Progenitor cell of endocrine pancreas (in vitro differentiated cells): ENCODE data around the gene MAIP1. TPM values are rescaled to one million over a fixed set of nuclear protein-coding genes. Genes with fewer than 3 reads are reported as not detected.

Experiments
- DNase-seq: peaks from one replicate; pipeline ENCODE4 v3.0.0; 2021; ENCODE audit warnings: low spot score; ENCODE audit not compliant: unreplicated experiment
- H3K27ac Mint-ChIP-seq: 2 replicates; pipeline ENCODE4 v1.8.0; 2021; ENCODE audit warnings: mild to moderate bottlenecking, moderate library complexity, mixed read lengths
- H3K27me3 Mint-ChIP-seq: 2 replicates; pipeline ENCODE4 v1.8.0; 2021; ENCODE audit warnings: mixed read lengths
- H3K36me3 Mint-ChIP-seq: 2 replicates; pipeline ENCODE4 v1.8.0; 2022; ENCODE audit warnings: mixed read lengths; ENCODE audit not compliant: insufficient read depth
- H3K4me1 Mint-ChIP-seq: 2 replicates; pipeline ENCODE4 v1.8.0; 2021; ENCODE audit warnings: low read depth, mixed read lengths
- H3K4me3 Mint-ChIP-seq: 2 replicates; pipeline ENCODE4 v1.8.0; 2021; ENCODE audit warnings: low read depth, mild to moderate bottlenecking, moderate library complexity, mixed read lengths
- H3K9me3 Mint-ChIP-seq: 2 replicates; pipeline ENCODE4 v1.8.0; 2021; ENCODE audit warnings: low read depth, mixed read lengths
- long read RNA-seq: library from polyadenylated mRNA; unstranded; transcript quantifications from one replicate; pipeline ENCODE4 v2.0.0, GENCODE V29; 2020
- total RNA-seq: library from RNA; stranded (reverse); gene quantifications from 2 replicates; pipeline ENCODE4 v1.2.1, GENCODE V29; 2021
- TF ChIP-seq, protein P1 (sequence below): fragments of 200-600 bp; sonication (generic); IDR thresholded peaks from one replicate; pipeline ENCODE4 v1.5.0; 2021; ENCODE audit warnings: antibody characterized with exemption, mild to moderate bottlenecking; ENCODE audit not compliant: unreplicated experiment

MAIP1 gene, protein sequence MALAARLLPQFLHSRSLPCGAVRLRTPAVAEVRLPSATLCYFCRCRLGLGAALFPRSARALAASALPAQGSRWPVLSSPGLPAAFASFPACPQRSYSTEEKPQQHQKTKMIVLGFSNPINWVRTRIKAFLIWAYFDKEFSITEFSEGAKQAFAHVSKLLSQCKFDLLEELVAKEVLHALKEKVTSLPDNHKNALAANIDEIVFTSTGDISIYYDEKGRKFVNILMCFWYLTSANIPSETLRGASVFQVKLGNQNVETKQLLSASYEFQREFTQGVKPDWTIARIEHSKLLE
- 18.8 and 20.4 TPM in 2 replicates for total RNA-seq
- long read RNA-seq, transcript MAIP1-202 (5 exons, 1,386 nt): major isoform, 41 of 55 reads
- long read RNA-seq, partial matches to known transcripts: 1 of 55 reads
- long read RNA-seq, other reads (novel, unspliced or antisense): 9 of 55 reads

DNA sequence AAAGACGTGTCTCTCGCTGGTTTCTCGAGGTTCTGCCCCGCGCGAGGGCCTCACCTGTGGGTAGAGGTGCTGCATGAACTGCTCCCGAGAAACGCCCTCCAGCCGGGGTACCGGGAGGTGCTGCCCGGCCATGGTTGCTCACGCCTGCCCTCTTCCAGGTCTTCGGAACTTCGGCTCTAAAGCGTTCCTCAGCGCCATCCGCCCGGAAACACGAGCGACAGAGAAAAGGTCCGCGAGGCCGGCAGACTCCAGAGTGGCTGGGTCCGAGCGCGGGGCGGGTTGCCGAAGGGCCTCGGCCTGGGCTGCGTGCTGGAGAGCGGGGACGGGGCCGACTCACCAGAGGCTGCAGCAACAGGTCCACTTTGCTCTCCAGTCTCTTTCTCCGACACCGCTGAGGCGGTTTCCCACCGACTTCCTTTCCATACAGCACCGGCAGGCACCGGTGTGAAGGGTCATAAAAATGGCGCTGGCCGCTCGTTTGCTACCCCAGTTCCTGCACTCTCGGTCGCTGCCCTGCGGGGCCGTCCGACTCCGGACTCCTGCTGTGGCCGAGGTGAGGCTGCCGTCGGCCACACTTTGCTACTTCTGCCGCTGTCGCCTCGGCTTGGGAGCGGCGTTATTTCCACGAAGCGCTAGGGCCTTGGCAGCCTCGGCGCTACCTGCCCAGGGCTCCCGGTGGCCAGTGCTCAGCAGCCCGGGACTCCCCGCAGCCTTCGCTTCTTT lies at the start of gene MAIP1, which contains the start of gene TYW5:
Gene MAIP1, plus strand, starts transcription at position 244 of the 723 bp plus-strand sequence. Its CDS starts 217 bp downstream, at position 461.
Gene TYW5, minus strand, starts transcription at position 153 of the 723 bp plus-strand sequence. Its CDS starts 21 bp downstream, at position 132.
- Mint-ChIP-seq H3K36me3 (peaks cover 3% of the 10 kb centered on the region), H3K27ac (peak within 1 kb of the TSS; percentile 99), H3K27me3 (no peaks in the 10 kb centered on the region), H3K4me3 (peak within 1 kb of the TSS; percentile 94), H3K4me1 (peaks cover 25% of the 10 kb centered on the region), H3K9me3 (no peaks in the 10 kb centered on the region)
- TF ChIP-seq, protein P1, sequence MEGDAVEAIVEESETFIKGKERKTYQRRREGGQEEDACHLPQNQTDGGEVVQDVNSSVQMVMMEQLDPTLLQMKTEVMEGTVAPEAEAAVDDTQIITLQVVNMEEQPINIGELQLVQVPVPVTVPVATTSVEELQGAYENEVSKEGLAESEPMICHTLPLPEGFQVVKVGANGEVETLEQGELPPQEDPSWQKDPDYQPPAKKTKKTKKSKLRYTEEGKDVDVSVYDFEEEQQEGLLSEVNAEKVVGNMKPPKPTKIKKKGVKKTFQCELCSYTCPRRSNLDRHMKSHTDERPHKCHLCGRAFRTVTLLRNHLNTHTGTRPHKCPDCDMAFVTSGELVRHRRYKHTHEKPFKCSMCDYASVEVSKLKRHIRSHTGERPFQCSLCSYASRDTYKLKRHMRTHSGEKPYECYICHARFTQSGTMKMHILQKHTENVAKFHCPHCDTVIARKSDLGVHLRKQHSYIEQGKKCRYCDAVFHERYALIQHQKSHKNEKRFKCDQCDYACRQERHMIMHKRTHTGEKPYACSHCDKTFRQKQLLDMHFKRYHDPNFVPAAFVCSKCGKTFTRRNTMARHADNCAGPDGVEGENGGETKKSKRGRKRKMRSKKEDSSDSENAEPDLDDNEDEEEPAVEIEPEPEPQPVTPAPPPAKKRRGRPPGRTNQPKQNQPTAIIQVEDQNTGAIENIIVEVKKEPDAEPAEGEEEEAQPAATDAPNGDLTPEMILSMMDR: peak; percentile 24
- peak; percentile 70 for DNase-seq

DNA sequence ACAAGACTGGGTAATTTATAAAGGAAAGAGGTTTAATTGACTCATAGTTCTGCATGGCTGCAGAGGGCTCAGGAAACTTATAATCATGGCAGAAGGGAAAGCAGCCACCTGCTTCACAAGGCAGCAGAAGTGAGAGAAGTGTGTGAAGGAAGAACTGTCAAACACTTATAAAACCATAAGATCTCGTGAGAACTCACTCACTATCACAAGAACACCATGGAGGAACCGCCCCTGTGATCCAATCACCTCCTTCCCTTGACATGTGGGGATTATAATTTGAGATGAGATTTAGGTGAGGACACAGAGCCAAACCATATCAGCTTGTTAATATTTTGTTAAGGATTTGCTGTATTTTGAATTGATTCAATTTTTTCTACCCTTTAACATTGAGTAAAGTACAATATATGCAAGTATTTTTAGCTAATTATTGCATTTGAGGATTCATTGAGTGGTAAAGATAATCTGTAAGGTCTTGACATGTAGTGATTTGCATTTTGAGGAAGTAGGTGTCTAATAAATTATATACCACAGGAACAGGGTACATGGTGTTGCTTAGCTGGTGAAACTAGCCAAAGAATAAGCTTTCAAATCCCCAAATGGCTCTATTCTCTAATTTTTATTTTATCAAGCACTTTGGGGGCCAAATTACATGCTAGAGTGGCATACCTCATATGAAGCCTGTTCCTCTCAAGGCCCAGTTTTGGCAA lies 48.2 kb upstream of the MAIP1 start:
- Mint-ChIP-seq H3K4me3 (no peak overlapping the region), H3K36me3 (no peaks in the 10 kb centered on the region), H3K4me1 (peaks cover 7% of the 10 kb centered on the region), H3K9me3 (no peaks in the 10 kb centered on the region), H3K27ac (no peak overlapping the region), H3K27me3 (no peaks in the 10 kb centered on the region)
- TF ChIP-seq, protein P1: no peak
- DNase-seq: no peak

DNA sequence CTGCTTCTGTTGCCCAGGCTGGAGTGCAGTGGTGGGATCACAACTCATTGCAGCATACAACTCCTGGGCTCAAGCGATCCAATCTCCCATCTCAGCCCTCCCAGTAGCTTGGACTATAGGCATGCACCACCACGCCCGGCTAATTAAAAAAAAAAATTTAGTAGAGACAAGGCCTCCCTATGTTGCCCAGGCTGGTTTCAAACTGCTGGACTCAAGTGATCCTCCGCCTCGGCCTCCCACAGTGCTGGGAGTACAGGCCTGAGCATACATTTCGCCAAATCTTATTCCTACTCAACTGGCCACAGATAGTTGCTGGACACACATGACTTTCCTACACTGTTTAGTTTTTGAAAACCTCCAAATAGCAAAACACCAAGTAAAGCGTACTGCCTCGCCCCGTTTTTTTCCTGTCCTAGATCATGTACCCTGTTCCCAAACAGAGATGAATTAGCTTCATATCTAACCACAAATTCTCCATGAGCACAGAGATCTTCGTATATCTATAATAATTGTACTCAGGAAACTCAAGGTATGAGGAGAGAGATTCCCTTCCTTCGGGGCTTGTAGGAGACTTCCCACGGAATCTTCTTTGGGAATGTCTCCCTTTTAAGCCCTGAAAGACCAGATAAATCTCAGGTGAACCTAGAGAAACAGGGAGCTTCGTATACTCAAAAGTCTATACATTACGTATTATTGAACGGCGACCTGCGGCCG lies 44.9 kb upstream of the MAIP1 start:
- no peaks in the 10 kb centered on the region for H3K36me3 Mint-ChIP-seq
- peak overlapping the region; percentile 98 for H3K27ac Mint-ChIP-seq
- H3K4me3 Mint-ChIP-seq: peak overlapping the region; percentile 96
- H3K9me3 Mint-ChIP-seq: no peaks in the 10 kb centered on the region
- no peaks in the 10 kb centered on the region for H3K27me3 Mint-ChIP-seq
- TF ChIP-seq, protein P1: no peak
- DNase-seq: no peak
- peaks cover 22% of the 10 kb centered on the region for H3K4me1 Mint-ChIP-seq

DNA sequence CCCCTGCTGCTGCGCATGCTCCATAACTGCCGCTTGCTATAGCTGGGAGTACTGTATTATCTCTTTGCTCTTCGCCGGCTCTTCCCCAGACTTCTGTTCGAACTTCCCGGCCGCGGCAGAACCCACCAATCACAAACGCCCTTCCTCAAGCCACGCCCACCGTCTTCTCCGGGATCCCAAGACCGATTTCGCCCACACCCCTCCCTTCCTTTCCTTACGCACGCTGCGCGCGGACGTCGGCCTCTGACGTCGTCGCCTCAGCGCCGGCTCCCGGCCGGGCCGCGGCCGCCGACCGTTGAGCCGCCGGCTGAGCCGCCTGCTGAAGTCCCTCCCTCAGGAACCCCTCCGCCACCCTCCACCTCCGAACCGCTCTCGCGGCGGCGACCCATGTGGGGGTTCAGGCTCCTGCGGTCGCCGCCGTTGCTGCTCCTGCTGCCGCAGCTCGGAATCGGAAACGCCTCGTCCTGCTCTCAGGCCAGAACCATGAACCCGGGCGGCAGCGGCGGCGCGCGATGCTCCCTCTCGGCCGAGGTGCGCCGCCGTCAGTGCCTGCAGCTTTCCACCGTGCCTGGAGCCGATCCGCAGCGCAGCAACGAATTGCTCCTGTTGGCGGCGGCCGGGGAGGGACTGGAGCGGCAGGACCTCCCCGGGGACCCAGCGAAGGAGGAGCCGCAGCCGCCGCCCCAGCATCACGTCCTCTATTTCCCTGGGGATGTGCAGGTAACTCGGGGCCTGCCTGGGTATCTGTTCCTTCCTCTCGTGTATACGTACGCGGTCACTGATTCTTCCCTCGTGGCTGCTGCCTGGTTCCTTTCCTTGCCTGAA lies 44.1 kb upstream of the MAIP1 start, which contains the start of gene C2orf69:
Gene C2orf69, plus strand, starts transcription at position 242 of the 825 bp plus-strand sequence. Its CDS starts 146 bp downstream, at position 388.
- Mint-ChIP-seq H3K27ac (peak within 1 kb of the TSS; percentile 98), H3K9me3 (peaks cover 1% of the 10 kb centered on the region), H3K4me1 (peaks cover 22% of the 10 kb centered on the region), H3K36me3 (peaks cover 6% of the 10 kb centered on the region), H3K27me3 (no peaks in the 10 kb centered on the region), H3K4me3 (peak within 1 kb of the TSS; percentile 96)
- DNase-seq: peak; percentile 90
- TF ChIP-seq, protein P1: peak; percentile 12
